Smooth muscle cell of the brain vasculature (primary cell): ENCODE measurements around the gene IL19.
"Not testable (repeated sequence)": the region's sequence is repeated elsewhere in the genome, so short reads cannot be mapped to it uniquely, and the experiment has no call there.

Source experiments
- DNase-seq: peaks from one replicate; pipeline ENCODE4 v3.0.0-alpha.2; 2012; ENCODE audit warnings: low read depth, low spot score

Gene IL19

DNA sequence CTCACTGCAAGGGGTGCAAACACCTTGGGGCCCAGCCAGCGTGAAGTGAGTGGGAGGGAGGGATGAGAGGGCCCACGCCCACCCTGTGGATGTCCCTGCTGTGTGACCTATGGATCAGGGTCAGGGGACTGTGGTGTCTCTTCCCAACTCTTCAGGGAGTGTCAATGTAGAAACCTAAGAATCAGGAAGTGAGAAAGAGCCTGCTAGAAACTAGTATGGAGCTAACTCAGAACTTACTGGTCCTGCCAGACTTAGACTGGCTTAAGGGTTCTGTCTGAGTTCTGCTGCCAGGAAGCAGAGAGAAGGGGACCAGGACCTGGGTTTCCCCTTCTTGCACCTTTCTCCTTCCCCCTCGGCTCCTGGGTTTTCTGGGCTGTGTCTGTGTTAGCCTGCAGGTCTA is 3.5 kb downstream of the IL19 start:
- DNase-seq: no peak

DNA sequence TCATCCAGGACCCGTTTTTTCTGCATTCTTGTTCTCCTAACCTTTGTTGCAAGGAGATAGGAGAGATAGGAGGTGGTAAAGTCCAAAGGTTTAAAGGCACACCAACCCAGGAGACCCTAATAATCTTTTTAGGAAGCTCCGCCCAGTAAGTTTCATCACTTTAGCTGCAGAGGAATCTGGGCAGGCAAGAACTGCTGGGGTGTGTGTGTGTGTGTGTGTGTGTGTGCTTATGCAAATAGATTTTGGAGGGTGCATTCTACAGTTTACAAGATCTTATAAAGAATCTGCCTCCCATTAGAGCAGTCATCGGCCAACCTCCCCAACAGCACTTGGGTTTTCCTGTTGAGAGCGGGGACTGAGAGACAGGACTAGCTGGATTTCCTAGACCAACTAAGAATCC is 5.7 kb downstream of the IL19 start:
- no peak for DNase-seq

DNA sequence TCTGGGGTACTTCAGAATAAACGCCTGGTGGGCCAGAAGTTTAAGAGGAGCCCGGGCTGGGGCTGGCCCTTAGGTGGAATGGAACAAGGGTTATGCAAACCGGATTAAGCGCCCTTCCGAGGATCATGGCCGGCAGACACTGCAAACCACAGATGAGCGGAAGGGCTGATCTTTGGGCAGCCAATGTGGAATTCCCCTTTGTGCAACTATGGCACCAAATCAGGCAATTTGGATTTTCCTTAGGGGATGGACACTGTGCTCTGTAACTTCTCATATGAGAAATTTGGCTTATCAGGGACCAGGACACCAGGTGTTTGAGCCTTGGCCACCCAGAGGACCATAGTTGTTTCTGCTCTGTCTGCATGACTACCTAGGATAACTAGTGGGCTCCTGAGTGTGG is 7.5 kb downstream of the IL19 start:
- no peak for DNase-seq

DNA sequence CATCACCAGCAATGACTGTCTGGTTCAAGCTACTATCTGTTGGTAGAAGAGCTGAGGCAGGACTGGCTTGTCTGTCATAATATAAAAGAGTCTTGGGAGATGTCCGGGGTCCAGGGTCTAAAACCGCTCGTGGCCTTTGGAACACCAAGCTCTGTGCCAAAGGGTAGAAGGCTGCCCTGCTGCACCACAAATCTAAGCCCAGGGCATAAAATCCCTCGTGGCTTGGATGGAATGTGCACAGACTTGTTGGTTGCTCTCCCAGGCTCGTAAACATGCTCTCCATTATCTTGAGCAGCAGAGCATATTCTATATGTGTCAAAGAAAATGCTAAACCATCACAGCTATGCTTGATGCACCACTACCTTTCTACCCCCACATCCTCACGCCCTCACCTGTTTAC is 8.3 kb downstream of the IL19 start:
- DNase-seq: not testable (repeated sequence)

DNA sequence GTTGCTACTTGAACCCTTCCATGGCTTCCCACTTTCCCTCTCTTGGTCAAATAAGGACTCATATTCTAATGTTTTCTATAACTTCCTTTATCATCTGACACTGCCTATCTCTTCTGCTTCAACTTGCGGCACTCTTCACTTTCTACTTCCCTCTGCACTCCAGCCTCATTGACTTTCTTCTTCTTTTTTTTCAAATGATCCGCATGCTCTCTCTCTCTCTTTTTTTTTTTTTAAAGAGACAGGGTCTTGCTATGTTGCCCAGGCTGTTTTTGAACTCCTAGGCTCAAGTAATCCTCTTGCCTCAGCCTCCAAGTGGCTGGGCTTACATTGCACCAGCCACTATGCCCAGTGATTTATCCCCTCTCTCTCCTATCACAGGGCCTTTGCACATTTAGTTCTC is 9.1 kb downstream of the IL19 start:
- no peak for DNase-seq

DNA sequence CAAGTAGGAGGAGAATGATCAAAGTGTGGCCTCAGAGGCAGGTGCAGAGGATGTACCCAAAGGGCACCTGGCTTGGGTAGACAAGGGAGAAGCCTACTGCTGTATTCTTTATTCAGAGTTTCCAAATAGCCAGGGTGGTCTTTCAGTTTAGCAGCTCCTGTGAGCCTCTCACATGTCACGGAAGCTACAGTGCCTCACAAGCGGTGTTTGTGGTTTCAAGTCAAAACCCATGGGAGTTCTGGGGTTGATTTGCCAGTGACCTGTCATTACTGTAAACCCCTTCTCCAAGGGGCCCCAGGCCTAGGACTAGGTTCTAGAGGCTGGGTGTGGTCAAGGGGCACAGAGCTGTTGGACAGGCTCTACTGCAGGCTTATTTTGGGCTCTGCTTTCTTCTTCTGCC is 11.9 kb downstream of the IL19 start:
- no peak for DNase-seq

DNA sequence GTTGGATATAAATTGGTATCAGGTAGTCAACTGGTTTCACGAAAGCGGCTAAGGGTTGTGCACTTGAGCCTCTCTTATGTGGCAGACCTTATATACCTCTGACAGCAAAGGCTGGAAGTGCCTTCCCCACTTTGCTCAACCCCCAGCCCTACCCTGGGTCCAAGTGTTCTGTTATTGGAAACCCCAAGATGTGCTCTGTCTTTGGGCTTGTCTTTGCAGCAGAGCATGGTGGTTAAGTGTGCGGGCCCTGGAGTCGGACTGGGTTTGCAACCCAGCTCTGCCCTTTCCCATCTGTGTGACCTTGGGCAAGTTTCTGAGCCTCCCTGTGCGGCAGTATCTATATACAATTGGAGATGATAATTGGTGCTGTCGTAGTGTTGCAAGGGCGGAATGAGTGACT is 12.9 kb downstream of the IL19 start:
- no peak for DNase-seq

DNA sequence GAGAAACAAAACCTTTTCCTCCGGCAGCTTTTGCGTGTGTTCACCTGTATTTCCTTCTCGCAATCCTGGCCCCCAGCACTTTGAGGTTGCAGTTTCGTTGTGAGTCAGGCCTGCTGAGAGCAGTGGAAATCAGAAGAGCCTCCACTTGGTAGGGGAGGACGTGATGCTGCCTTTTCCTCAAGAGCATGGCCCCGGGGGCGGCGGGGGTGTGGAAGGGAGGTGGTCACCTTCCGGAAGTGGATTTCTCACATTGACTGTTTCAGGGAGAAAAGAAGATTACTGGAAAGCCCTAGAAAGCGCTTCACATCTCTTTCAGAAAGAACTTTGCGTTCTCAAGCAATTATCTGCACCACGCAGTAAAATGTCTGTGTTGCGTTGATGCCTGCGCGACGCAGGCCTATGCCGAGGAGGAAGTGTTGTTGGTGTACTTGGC is 13.9 kb downstream of the IL19 start:
- DNase-seq: no peak

DNA sequence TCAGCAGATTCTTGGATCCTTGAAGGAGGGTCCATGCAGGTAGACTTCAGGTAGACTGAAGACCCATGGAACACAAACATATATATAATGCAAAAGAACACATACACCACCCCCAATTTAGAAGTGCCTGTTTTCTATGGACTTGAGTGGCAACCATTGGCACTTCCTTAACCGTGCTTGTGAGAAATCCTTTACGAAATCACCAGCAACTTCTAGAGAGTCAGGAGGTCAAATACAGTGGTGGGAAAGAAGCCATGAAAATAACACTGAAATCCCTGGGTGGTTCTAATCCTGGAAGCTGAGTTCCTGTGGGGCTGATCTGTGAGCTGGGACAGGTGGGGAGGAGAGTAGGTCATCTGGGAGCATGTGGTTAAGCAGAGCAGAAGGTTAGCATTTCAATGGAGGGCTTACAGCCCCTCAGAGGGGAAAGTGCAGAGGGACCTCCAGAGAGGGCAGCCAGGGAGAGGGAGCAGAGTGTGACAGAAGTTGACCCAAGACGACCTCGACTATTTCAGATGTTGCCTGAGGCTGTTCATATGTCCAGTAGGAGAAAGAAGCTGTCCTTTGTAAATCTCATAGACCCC is 14.7 kb downstream of the IL19 start:
- no peak for DNase-seq

DNA sequence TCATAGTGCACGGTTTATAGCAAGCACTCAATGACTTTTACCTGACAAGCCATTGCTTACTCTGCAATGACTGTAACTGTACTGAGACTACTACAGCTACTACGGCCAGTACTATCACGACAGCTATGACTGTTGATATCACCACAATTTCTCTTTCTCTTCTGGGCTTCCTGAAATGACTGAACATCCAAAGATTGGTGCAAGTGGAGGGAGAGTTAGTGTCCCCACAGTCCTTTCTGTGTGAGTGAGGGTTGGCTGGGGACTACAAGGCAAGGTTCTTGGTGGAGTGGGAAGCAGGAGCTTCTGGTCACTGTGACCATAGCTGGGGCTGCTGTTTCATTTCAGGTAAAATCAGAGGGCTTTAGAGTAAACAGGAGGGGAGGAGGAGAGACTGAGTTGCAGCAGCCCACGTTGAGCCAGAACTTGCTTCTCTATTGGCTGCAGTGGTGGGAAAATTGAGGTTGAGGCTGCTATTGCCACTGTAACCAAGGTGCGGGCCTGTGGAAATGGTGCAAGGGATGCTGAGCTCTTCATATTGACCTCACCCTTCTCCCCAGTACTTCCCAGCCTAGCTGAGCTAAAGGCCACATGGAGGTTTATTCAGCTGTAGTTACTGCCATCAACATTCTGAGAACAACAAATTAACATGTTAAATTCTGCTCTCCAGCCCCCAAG is 15.8 kb downstream of the IL19 start:
- DNase-seq: no peak

DNA sequence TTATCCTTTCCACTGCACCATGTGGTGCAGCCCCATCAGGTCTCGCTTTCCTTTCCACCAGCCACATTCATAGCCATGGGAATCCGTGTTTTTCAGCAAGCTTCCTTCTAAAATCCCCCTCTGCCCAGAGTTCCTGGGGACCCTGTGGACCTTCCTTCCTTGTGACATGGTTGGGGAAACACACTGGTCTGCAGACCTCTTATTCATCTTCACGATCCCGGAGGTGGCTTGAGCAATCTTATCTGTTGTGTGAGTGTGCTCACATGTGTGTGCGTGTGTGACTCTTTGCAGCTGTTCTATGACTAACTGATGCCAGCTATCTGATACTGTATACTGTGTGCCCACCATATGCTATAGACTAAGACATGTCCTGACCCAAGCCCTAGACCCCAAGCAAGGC is 17.3 kb downstream of the IL19 start:
- DNase-seq: no peak

DNA sequence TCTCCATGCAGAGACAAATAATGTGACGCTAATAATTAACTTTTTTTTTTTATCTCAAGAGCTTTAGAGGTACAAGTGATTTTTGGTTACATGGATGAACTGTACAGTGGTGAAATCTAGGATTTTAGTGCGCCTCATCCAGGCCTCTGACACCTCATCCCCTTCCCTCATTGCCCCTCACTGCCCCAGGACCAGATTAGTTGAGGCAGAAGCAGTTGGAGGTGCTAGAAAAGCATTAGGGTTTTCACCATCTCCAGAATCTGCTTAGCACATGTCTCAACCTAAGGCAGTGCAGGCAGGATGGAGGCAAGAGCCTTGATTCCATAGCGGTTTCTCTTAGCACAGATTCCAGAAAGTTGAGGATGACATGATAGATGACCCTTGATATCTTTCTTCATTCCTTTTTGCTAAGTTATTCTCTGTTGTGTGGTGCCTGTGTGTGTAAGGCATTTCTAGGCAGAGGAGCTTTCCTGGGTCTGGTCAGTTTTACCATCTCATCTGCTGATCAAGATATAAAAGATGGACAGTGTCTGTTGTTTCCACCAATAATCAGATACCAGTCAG is 18.0 kb downstream of the IL19 start:
- no peak for DNase-seq

DNA sequence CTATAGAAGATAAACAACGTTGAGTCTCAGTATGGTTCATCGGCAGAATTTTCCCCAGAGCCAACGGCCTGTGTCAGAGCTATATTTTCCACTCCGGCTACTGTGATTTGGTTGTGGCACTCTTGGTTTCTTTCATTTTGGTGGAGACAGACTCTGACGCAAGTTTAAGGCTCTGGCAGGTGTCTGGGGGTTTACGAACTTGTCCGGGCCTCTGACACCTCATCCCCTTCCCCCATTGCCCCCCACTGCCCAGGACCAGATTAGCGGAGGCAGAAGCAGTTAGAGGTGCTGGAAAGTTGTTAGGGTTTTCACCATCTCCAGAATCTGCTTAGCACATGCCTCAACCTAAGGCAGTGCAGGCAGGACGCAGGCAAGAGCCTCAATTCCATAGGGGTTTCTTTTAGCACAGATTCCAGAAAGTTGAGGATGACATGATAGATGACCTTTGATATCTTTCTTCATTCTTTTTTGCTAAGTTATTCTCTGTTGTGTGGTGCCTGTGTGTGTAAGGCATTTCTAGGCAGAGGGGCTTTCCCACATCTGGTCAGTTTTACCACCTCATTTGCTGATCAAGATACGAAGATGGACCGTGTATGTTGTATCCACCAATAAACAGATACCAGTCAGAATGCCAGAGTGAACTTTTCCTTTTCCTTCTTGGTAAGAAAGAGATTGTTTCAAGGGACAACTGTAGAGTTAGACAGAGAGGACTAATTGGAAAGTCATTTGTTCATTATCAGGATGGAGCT is 20.1 kb downstream of the IL19 start:
- no peak for DNase-seq

DNA sequence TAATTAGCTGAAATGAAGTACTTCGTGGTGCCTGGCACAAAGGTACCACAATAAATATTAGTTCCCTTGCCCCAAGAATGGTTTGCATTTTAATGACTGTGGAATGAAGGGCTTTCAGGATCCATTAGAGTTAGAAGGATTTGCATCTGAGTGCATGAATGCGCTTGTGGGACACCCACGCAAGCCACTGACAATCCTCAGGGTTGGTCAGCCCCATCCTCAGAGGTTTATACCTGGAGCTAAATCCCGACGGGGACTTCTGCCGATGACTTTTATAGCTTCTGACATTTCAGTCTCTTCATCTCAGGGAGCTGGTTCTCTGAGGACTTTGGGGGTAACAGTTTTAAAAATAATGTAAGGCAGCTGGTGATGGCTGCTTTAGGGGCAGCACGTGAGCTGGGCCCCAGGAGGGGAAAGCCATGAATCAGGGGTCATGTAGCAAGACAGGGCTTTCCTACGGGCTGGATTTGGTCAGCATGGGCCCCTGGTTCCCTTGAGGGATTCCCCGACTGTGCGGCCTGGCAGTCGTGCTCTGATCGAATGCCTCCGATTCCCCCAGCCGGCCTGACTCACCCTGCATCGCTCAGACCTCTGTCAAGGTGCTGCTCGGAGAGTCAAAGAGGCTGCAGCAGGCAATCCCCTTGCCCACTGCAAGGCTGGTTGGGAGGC is 22.5 kb downstream of the IL19 start:
- DNase-seq: no peak

DNA sequence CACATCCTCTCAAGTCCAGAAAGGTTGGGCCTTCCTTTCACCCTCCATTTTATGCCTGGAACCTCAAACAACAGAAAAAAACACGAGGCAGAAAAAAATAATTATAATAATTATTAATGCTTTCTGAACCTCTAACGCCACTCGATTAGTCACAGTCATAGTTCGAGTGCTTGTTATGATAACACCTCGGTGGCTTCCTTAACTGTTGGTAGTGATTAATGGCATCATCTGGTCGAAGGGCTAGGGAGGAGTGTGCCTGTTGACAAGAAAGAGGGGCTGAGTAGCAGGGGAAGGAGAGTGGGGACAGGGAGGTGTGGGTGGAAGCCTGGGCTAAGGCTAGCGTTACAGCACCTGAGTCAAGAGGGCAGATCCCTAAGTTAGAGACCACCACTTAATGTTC is 23.0 kb downstream of the IL19 start:
- no peak for DNase-seq

DNA sequence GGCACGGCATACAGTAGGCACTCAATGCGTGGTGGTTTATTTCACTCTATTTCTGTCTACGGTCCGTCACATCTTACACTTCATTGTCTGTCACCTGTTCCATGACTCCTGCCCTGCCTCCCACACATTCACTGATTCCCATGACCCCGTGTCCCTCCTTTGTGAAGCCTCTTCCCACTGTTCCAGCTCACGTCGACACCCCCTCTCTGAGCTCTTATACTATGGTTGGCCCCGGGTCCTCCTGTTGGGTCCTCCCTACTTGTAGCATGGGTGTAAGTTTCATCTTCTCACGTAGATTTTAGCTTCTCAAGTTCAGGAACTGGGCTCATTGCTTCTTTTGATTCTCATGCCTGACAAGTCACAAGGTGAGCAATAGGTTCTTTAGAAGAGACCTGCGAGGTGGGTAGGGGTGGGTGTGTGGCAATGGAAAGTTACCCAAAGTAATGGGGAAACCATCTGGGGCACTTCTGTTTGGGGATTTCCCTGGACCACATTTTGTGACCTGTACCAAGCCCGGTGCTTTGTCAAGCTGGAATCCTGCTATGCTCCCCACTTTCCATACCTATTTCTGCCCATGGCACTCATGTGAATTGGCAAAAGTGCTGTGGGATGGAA is 23.8 kb downstream of the IL19 start:
- DNase-seq: no peak

DNA sequence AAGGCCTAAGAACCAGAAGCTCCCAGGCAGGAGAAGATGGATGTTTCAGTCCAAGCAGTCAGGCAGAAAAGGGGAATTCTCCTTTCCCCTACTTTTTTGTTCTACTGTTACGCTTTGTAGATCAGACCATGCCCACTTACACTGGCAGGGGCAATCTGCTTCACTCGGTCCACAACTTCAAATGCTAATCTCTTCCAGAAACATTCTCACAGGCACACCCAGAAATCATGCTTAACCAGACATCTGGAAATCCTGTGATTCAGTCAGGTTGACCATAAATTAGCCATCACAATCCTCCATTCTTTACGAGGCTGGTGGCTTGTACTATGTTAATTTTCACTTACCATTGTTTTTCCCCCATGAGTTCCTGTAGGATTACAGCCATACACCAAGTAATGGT is 25.5 kb downstream of the IL19 start:
- no peak for DNase-seq

DNA sequence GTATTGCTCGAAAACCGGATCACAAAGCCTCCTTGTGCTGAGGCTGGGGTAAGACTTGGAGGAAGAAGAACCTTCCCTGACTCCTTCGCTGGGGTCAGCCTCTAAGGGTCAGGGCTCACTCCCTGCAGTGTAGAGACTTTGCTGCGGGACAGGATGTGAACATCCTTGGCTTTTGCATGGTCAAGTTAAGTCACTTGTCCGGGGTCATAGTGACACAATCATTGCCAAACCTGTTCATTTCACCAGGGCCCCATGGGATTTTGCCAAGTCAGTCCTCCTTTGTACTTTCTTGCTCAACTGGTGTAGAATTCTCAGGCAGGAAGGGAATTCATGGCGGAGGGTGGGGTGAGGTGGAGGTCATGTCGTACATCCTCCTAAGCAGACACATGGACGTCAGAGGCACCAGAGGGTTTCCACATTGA is 26.4 kb downstream of the IL19 start:
- DNase-seq: no peak

DNA sequence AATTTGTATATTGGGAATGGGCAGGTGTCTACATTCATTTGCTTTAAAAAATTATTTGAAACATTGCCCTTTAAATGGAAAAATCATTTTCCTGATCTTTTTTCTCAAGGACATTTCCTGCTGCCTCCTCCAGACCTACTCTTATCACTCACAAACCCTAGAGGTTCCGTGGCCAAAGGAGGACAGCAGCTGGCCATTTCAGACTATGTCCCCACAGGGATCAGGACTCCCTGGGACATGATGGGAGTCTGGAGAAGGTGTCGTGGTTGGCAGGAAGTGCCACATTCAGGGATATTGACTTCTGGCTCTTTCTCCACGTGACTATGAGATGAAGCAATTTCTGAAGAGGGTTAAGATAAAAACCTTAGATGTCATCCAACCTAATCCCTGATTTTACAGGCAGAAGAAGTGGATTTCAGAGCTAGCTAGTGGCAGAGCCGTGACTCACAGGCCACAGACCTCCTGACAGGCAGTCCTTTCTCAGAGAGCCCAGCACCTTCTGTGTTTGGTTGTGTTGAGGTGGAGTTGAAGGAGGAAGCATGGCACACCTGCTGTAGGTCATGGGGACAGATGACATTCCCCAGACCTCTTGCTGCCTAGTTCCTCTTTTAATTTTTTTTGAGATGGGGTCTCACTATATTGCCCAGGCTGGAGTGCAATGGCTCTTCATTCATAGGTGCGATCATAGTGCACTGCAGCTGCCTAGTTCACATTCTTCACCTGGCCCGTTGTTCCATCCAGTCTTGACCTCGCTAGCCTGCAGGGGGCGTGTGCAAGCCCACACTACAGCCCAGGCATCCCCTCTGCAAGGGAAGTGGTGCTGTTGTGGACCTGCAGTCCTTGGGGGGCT is 27.2 kb downstream of the IL19 start:
- no peak for DNase-seq

DNA sequence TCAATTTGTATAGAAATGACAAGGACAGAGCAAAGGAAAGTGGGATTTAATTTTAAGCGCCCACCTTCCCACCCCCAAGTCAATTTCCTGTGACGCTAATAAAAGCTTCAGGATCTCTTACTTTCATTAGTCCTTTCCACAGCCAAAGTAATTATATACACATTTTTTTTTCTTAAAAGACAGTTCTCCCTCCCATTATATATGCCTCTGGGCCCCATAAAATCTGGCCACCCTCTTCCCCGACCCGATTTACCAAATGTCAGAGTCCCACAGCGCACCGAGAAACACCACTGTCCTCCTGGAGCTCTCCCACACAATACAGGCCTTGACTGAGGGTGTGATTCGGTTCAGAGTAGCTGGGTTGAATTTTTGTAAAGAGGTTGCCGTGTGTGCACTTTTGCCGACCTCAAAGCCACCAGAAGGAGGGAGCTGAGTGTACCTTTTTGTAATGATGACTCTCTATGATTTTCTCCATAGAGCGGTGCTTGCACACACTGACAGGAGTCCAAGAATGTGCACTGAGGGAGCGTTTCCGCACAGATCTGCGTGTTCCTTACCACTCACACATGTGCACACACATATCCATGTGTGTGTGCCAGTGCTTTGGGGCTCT is 27.9 kb downstream of the IL19 start:
- no peak for DNase-seq
